ENCODE results near the gene GABPB2. TPM values are rescaled to one million over a fixed set of nuclear protein-coding genes. Genes with fewer than 3 reads are reported as not detected.
"Not testable (repeated sequence)": the region's sequence is repeated elsewhere in the genome, so short reads cannot be mapped to it uniquely, and the experiment has no call there.

The GABPB2 gene
- polyA plus RNA-seq, 3 donors, result 2.2 to 14.0 (median 2.2) TPM

DNA sequence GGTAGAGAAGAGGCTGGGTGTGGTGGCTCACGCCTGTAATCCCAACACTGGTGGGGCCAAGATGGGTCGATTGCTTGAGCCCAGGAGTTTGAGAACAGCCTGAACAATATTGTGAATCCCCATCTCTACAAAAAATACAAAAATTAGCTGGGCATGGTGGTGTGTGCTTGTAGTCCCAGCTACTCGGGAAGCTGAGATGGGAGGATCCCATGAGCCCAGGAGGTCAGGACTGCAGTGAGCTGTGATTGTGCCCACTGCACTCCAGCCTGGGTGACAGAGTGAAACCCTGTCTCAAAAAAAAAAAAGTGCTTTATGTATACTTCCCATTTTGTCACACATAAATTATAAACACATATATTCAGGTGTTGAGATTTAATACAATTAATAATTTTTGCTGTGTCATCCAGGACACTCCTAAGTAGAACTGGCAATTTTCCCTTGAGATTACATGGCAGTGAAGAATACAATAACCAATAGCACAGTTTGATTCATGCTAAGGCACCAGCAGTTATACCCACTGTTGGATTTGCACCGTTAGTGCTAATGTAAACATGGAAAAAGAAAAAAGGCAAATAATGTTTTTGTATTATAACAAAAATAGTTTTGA, 15.5 kb downstream of the GABPB2 start:
- no peak for DNase-seq
- Histone ChIP-seq H2AFZ (ENCODE audit: insufficient read depth, low read depth, low read length, poor library complexity, severe bottlenecking) (no peak overlapping the region), H3K9me3 (replicated peaks in 1 of 2; ENCODE audit: control insufficient read depth in 1 of 2, insufficient read depth in 1 of 2, low read length in 2 of 2) (no peaks in the 10 kb centered on the region), H3K4me1 (ENCODE audit: control insufficient read depth in 1 of 2, insufficient read depth in 2 of 2, low read length in 2 of 2) (peaks cover 9 to 11% of the 10 kb centered on the region in 2 donors), H3K4me2 (replicated peaks; ENCODE audit: extremely low read depth, low read length, poor library complexity, severe bottlenecking) (no peak overlapping the region), H3K36me3 (replicated peaks in 1 of 2; ENCODE audit: control insufficient read depth in 1 of 2, insufficient read depth in 2 of 2, low read length in 2 of 2) (no peaks in the 10 kb centered on the region), H3K9ac (ENCODE audit: insufficient read depth, low read length, poor library complexity, severe bottlenecking) (no peak overlapping the region), H3K79me2 (ENCODE audit: insufficient read depth, low read length) (no peaks in the 10 kb centered on the region), H3K4me3 (replicated peaks in 1 of 3; ENCODE audit: low read depth in 2 of 3, low read length in 3 of 3) (no peak overlapping the region), H4K20me1 (ENCODE audit: insufficient read depth, low read length) (no peaks in the 10 kb centered on the region), H3K27me3 (ENCODE audit: control insufficient read depth in 2 of 2, insufficient read depth in 2 of 2, low read length in 2 of 2) (no peaks in the 10 kb centered on the region), H3K27ac (ENCODE audit: low read depth in 1 of 2, low read length in 2 of 2) (no peak overlapping the region)
- TF ChIP-seq, protein P1, sequence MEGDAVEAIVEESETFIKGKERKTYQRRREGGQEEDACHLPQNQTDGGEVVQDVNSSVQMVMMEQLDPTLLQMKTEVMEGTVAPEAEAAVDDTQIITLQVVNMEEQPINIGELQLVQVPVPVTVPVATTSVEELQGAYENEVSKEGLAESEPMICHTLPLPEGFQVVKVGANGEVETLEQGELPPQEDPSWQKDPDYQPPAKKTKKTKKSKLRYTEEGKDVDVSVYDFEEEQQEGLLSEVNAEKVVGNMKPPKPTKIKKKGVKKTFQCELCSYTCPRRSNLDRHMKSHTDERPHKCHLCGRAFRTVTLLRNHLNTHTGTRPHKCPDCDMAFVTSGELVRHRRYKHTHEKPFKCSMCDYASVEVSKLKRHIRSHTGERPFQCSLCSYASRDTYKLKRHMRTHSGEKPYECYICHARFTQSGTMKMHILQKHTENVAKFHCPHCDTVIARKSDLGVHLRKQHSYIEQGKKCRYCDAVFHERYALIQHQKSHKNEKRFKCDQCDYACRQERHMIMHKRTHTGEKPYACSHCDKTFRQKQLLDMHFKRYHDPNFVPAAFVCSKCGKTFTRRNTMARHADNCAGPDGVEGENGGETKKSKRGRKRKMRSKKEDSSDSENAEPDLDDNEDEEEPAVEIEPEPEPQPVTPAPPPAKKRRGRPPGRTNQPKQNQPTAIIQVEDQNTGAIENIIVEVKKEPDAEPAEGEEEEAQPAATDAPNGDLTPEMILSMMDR (IDR thresholded peaks at IDR 0.05), result no peak
- Mint-ChIP-seq H3K4me1 (peaks cover 9% of the 10 kb centered on the region), H3K36me3 (peaks cover 9 to 18% of the 10 kb centered on the region in 2 donors), H3K27ac (no peak overlapping the region), H3K4me3 (no peak overlapping the region), H3K27me3 (ENCODE audit: low read depth in 3 of 3) (no peaks in the 10 kb centered on the region), H3K9me3 (peaks cover 0 to 6% (median 0%) of the 10 kb centered on the region in 7 donors)
- intact Hi-C loops (cut with micrococcal nuclease), result no loop called here
- WGBS (ENCODE audit: insufficient coverage), result no CpG with 5 or more reads among the region's 4 CpGs

DNA sequence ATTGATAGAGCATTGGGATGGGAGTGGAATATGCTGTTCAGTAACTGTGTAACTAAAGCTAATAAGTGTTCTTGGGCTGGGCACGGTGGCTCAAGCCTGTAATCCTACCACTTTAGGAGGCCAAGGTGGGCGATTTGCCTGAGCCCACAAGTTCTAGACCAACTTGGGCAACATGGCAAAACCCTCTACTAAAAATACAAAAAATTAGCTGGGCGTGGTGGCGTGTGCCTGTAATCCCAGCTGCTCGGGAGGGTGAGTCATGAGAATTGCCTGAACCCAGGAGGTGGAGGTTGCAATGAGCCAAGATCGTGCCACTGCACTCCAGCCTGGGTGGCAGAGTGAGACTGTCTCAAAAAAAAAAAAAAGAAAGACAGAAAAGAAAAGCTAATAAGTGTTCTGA, 26.9 kb downstream of the GABPB2 start:
- H3K27ac ChIP-seq (ENCODE audit: low read depth in 1 of 2, low read length in 2 of 2); H3K9ac ChIP-seq (ENCODE audit: insufficient read depth, low read length, poor library complexity, severe bottlenecking); H3K79me2 ChIP-seq (ENCODE audit: insufficient read depth, low read length); H3K9me3 Mint-ChIP-seq; DNase-seq; H3K4me1 ChIP-seq (ENCODE audit: control insufficient read depth in 1 of 2, insufficient read depth in 2 of 2, low read length in 2 of 2); H3K9me3 ChIP-seq (replicated peaks in 1 of 2; ENCODE audit: control insufficient read depth in 1 of 2, insufficient read depth in 1 of 2, low read length in 2 of 2); H3K4me2 ChIP-seq (replicated peaks; ENCODE audit: extremely low read depth, low read length, poor library complexity, severe bottlenecking); H3K4me1 Mint-ChIP-seq; H3K4me3 ChIP-seq (replicated peaks in 1 of 3; ENCODE audit: low read depth in 2 of 3, low read length in 3 of 3); H3K27me3 ChIP-seq (ENCODE audit: control insufficient read depth in 2 of 2, insufficient read depth in 2 of 2, low read length in 2 of 2); intact Hi-C loops (cut with micrococcal nuclease); H4K20me1 ChIP-seq (ENCODE audit: insufficient read depth, low read length); H3K4me3 Mint-ChIP-seq; H3K27ac Mint-ChIP-seq; H3K27me3 Mint-ChIP-seq (ENCODE audit: low read depth in 3 of 3); H2AFZ ChIP-seq (ENCODE audit: insufficient read depth, low read depth, low read length, poor library complexity, severe bottlenecking): not testable (repeated sequence)
- peaks cover 21 to 39% of the 10 kb centered on the region in 2 donors for H3K36me3 Mint-ChIP-seq
- WGBS (ENCODE audit: insufficient coverage), result 82% methylated on average over 5 of the region's 6 CpGs
- peaks cover 0 to 24% of the 10 kb centered on the region in 2 donors for H3K36me3 ChIP-seq (replicated peaks in 1 of 2; ENCODE audit: control insufficient read depth in 1 of 2, insufficient read depth in 2 of 2, low read length in 2 of 2)

All from CD14-positive monocyte (primary cell).